ENCODE measurements around the gene FRMPD4.
A peak's percentile ranks its signal among the peaks of the same experiment; 100 is the strongest.

FRMPD4 gene

GRCh38 chrX:12240491-12240890 lies 102.2 kb downstream of the FRMPD4 start:
- TF ChIP-seq, protein P1, sequence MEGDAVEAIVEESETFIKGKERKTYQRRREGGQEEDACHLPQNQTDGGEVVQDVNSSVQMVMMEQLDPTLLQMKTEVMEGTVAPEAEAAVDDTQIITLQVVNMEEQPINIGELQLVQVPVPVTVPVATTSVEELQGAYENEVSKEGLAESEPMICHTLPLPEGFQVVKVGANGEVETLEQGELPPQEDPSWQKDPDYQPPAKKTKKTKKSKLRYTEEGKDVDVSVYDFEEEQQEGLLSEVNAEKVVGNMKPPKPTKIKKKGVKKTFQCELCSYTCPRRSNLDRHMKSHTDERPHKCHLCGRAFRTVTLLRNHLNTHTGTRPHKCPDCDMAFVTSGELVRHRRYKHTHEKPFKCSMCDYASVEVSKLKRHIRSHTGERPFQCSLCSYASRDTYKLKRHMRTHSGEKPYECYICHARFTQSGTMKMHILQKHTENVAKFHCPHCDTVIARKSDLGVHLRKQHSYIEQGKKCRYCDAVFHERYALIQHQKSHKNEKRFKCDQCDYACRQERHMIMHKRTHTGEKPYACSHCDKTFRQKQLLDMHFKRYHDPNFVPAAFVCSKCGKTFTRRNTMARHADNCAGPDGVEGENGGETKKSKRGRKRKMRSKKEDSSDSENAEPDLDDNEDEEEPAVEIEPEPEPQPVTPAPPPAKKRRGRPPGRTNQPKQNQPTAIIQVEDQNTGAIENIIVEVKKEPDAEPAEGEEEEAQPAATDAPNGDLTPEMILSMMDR (IDR thresholded peaks at IDR 0.05; ENCODE audit: insufficient read depth, low read depth, low read length, missing control alignments), result no peak
- no peak for DNase-seq (ENCODE audit: low read depth)
- no peak overlapping the region for H3K4me3 ChIP-seq (ENCODE audit: low read length)

- no peak overlapping the region for H3K4me3 ChIP-seq (ENCODE audit: low read length)
- TF ChIP-seq, protein P1 (IDR thresholded peaks at IDR 0.05; ENCODE audit: insufficient read depth, low read depth, low read length, missing control alignments), result no peak
- DNase-seq (ENCODE audit: low read depth), result no peak
Observed at GRCh38 chrX:12241026-12241425, 102.8 kb downstream of the FRMPD4 start.

DNA sequence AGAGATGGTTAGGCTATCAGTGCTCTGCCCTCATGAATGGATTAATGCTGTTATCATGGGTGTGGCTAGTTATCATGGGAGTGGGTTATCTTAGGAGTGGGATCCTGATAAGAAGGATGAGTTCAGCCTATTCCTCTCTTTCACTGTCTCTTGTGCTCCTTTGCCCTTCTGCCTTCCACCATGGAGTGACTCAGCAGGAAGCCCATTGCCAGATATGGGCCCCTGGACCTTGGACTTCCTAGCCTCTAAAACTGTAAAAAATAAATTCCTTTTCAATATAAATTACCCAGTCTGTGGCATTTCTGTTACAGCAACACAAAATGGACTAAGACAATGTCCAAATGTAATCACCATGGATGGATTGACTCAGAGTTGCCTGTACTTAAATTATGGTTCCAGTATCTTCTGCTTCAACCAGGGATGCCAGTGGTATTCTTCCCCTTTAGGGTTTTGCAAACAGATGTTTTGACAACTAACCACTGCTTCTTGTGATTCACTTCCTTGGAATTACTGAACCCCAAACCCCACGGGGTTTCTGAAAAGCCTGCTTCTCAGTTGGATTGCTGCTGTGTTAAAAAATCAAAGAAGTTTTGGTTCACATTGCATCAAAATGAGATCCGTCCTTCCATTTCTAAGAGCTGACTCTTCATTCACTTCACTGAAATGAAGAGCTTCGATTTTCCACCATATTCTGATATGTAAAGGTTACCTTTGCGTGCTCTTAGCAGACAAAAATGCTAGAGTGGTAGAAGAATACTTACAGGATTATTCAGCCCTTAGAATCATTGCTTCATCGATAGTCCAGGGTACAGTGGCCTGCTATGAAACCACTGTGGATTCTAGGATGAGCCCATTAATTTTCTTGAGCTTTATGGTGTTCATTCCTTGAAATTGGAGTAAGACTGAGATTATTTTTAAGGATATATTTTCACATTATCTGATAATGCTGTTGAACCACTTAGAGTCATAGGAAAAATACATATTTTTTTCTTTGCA lies 107.7 kb downstream of the FRMPD4 start:
- DNase-seq (ENCODE audit: low read depth), result no peak
- TF ChIP-seq, protein P1 (IDR thresholded peaks at IDR 0.05; ENCODE audit: insufficient read depth, low read depth, low read length, missing control alignments), result no peak

DNA sequence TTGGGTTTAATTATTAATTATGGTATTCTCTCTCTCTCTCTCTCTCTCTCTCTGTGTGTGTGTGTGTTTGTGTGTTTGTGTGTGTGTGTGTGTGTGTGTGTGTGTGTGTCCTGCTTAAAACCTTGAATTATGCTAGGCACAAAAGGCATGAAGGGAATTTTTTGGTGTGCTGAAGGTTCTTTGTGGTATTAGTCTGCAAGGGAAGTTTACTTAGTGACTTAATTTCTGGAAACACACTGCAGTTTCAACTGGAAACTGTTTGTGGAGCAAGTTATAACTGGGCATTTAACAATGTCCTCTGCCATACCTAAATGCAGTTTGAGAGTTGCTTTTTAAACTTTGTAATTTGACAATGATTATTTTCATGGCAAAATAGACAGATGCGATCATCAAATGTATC lies 111.7 kb downstream of the FRMPD4 start:
- H3K4me3 ChIP-seq (ENCODE audit: low read length), result no peak overlapping the region
- TF ChIP-seq, protein P1 (IDR thresholded peaks at IDR 0.05; ENCODE audit: insufficient read depth, low read depth, low read length, missing control alignments), result no peak
- DNase-seq (ENCODE audit: low read depth), result peak; percentile 4

More for the DNA sequence above, 107.7 kb downstream of the FRMPD4 start:
- H3K4me3 ChIP-seq (ENCODE audit: low read length), result no peak overlapping the region

DNA sequence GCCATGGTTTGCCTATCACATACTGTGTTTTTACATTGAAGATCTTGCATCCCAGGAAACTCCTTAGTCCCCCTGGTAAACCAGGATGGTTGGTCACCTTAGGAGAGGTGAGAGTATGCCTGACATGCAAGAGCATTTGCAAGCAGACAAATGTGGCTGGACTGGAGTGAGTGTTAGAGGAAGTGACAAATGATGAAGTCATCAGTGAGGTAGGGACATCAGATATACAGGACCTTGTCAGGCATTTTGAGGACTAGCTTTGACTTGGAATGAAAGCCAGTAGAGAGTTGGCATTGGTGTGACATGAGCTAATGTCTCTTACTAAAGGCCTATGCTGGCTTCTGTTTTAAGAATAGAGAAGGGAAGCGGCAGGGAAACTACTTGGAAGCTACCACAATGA lies 124.9 kb downstream of the FRMPD4 start:
- TF ChIP-seq, protein P1 (IDR thresholded peaks at IDR 0.05; ENCODE audit: insufficient read depth, low read depth, low read length, missing control alignments), result no peak
- H3K4me3 ChIP-seq (ENCODE audit: low read length), result no peak overlapping the region
- peak; percentile 27 for DNase-seq (ENCODE audit: low read depth)

DNA sequence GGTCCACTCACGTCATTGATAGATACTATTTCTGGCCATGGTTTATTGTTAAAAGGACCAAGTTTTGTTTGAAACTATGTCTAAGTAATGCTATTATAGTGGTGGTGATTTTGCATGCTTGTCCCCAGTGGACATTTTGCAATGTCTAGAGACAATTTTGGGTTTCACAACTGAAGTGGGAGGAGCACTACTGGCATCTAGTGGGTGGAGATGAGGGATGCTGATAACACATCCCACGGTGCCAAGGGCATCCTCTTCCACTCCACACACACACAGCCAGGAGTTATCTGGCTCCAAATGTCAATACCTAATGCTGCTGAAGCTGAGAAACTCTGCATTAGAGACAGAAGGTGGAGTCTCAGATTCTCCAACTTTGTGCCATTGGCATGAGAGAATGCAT lies 131.2 kb downstream of the FRMPD4 start:
- no peak overlapping the region for H3K4me3 ChIP-seq (ENCODE audit: low read length)
- DNase-seq (ENCODE audit: low read depth), result peak; percentile 3
- TF ChIP-seq, protein P1 (IDR thresholded peaks at IDR 0.05; ENCODE audit: insufficient read depth, low read depth, low read length, missing control alignments), result peak; percentile 22
